Retinal pigment epithelial cell (primary cell): ENCODE results near the gene EPHB2.
"Not testable (repeated sequence)": the region's sequence is repeated elsewhere in the genome, so short reads cannot be mapped to it uniquely, and the experiment has no call there.

Source experiments
- DNase-seq: peaks from one replicate; pipeline ENCODE4 v3.0.0-alpha.2; 2010; ENCODE audit warnings: low read depth
- H3K4me3 ChIP-seq: 2 replicates; pipeline ENCODE4 v1.5.1; 2011; ENCODE audit warnings: mild to moderate bottlenecking, low read length, control low read depth, moderate library complexity
- TF ChIP-seq, protein P1 (sequence below): conservative IDR thresholded peaks from 2 replicates; pipeline ENCODE4 v1.5.1; 2011; ENCODE audit warnings: low read depth, low read length, control low read depth, inconsistent platforms

Gene EPHB2

DNA sequence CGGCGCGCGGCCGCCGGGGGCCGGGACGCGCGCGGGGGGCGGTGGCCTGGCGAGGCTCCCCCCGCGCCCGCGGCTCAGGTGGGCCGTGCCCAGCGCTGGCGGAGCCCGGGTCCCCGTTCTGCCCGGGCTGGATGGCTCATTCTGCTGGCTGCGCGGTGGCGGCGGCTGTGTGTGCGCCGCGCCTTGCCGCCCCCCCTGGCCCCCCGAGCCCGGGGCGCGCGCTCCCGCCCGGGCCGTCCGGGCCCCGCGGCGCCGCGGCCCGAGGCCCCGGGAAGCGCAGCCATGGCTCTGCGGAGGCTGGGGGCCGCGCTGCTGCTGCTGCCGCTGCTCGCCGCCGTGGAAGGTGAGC is at the start of gene EPHB2:
EPHB2 (plus strand) TSS at position 139 of the 349 bp plus-strand sequence; CDS start at position 283, 144 bp downstream.
- no peak for DNase-seq
- TF ChIP-seq, protein P1, sequence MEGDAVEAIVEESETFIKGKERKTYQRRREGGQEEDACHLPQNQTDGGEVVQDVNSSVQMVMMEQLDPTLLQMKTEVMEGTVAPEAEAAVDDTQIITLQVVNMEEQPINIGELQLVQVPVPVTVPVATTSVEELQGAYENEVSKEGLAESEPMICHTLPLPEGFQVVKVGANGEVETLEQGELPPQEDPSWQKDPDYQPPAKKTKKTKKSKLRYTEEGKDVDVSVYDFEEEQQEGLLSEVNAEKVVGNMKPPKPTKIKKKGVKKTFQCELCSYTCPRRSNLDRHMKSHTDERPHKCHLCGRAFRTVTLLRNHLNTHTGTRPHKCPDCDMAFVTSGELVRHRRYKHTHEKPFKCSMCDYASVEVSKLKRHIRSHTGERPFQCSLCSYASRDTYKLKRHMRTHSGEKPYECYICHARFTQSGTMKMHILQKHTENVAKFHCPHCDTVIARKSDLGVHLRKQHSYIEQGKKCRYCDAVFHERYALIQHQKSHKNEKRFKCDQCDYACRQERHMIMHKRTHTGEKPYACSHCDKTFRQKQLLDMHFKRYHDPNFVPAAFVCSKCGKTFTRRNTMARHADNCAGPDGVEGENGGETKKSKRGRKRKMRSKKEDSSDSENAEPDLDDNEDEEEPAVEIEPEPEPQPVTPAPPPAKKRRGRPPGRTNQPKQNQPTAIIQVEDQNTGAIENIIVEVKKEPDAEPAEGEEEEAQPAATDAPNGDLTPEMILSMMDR, result no peak
- peak within 1 kb of the TSS; percentile 61 for H3K4me3 ChIP-seq

DNA sequence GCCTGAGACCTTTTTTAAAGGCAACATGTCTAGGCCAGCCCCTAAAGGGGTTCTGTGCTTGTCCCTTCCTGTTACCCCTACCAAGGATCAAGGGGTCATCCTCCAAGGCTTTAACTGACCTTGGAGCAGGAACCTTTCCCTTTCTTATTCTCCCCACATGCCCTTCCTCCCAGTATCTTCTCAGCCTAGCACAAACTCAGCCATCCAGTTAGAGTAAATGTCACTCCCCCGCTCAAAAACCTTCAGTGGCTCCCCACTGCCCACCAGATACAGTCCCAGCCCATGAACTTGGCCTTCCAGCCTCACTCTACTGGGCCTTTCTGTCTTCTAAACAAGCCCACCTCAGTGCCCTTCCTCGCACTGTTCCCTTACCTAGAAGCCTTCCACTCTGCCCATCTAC is 48.8 kb upstream of the EPHB2 start:
- TF ChIP-seq, protein P1, result no peak
- no peak for DNase-seq
- H3K4me3 ChIP-seq, result no peak overlapping the region

DNA sequence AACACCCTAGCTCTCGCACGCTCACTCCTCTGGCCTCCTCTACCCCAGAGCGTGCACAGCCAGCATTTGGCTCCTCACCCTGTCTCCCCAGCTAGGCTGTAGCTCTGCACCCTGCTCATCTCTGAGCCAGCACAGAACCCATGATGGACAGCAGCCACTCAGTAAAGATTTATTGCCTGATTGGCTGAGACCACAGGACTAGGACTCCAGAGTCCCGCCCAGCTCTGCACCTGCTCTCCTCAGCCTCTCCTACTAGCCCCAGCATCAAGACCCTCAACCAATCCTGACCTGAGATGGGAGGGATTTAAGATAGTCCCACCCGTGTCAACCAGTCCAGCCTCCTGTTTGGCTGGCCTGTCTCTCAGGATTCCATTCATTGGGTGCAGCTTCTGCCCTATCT is 48.3 kb upstream of the EPHB2 start:
- DNase-seq, result peak; percentile 13
- no peak overlapping the region for H3K4me3 ChIP-seq
- TF ChIP-seq, protein P1, result no peak

DNA sequence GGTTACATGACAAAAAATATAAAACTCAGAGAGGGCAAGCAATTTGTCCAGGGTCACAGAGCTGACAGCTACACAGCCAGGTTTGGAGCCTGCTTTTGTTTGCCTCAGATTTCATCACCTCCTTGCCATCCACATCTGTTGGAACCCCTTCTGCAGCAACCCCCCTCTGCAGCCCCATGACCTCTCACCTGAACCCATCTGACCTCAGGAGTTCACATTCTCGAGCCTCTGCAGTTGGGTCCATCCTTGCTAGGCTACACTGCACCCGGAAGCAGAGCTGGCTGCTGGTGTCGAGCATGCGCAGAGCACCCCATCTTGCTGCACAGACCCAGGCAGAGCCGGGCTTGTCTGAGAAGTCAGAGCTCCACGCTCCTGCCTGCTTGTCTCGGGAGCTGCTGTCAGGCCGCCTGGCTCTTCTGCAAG is 47.6 kb upstream of the EPHB2 start:
- no peak for DNase-seq
- TF ChIP-seq, protein P1, result no peak
- H3K4me3 ChIP-seq, result no peak overlapping the region

DNA sequence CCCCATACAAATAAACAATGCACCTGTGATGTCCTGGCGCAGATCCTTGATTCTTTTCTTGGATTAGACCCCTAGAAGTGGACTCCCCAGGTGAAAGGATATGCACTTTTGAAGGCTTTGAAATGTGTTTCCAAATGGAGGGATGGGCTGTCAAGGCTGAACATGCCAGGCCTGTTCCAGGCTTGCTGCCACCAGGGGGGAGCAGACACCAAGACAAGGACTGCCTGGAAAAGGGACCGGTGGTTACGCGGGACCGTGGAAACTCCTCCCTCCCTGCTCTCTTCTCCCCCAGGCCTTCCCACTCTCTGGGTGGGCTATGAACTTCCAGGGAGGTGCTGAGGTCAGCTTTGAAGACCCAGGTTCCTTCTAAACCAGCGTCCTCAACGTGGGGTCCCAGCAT is 44.9 kb upstream of the EPHB2 start:
- H3K4me3 ChIP-seq, result no peak overlapping the region
- DNase-seq, result no peak
- TF ChIP-seq, protein P1, result peak; percentile 80

DNA sequence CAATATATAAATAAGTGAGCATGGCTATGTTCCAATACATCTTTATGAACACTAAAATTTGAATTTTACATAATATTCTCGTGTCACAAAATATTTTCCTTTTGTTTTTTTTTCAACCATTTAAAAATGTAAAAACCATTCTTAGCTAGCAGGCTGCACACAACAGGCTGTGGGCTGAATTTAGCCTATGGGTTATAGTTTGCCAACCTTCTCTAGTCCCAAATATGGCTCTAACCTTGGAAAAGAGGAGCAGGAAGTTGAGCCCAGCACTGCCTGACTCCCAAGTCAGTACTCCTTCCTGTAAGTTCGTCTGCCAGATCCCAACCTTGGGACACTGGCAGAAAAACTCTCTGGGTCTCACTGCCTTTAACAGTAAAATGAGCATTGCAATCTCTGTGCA is 44.2 kb upstream of the EPHB2 start:
- DNase-seq, result no peak
- TF ChIP-seq, protein P1, result no peak
- H3K4me3 ChIP-seq, result no peak overlapping the region

DNA sequence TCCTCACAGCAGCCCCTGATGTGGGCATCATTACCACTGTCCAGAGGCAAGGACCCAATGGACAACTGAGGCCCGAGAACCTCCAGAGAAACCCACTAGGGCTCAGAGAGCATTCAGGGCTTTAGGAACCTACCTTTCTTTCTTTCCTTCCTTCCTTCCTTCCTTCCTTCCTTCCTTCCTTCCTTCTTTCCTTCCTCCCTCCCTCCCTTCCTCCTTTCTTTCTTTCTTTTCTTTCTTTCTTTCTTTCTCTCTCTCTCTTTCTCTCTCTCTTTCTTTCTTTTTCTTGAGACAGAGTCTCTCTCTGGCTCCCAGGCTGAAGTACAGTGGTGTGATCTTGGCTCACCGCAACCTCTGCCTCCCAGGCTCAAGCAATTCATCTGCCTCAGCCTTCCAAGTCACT is 41.8 kb upstream of the EPHB2 start:
- not testable (repeated sequence) for H3K4me3 ChIP-seq, DNase-seq
